NCI-H2171 (cell line): ENCODE results near the gene UNC119.
"Not testable (repeated sequence)": the region's sequence is repeated elsewhere in the genome, so short reads cannot be mapped to it uniquely, and the experiment has no call there.

Experiments used
- DNase-seq: peaks from one replicate; lab custom pipeline; 2025; lab: John Stamatoyannopoulos, UW

The UNC119 gene

GRCh38 chr17:28522281-28522680, 30.1 kb downstream of the UNC119 start:
- not testable (repeated sequence) for DNase-seq

GRCh38 chr17:28521311-28522085, 30.9 kb downstream of the UNC119 start:
- no peak for DNase-seq

- DNase-seq = no peak
Measured at GRCh38 chr17:28520687-28521086, 31.7 kb downstream of the UNC119 start.

- no peak for DNase-seq
Measured at GRCh38 chr17:28519236-28519635, 33.2 kb downstream of the UNC119 start.

GRCh38 chr17:28518578-28518977, 33.8 kb downstream of the UNC119 start:
- no peak for DNase-seq

- no peak for DNase-seq
Measured at GRCh38 chr17:28518132-28518531, 34.3 kb downstream of the UNC119 start.

- no peak for DNase-seq
Measured at GRCh38 chr17:28515518-28515917, 36.9 kb downstream of the UNC119 start.

- no peak for DNase-seq
Measured at GRCh38 chr17:28514561-28515002, 37.8 kb downstream of the UNC119 start.

GRCh38 chr17:28513476-28513875, 38.9 kb downstream of the UNC119 start:
- no peak for DNase-seq

GRCh38 chr17:28511858-28512461, 40.5 kb downstream of the UNC119 start:
- no peak for DNase-seq

GRCh38 chr17:28509789-28510188, 42.6 kb downstream of the UNC119 start:
- no peak for DNase-seq

GRCh38 chr17:28508211-28508724, 44.2 kb downstream of the UNC119 start:
- DNase-seq = peak; percentile 54

GRCh38 chr17:28507567-28508203, 44.7 kb downstream of the UNC119 start:
- DNase-seq = peak; percentile 64

GRCh38 chr17:28506763-28507487, 45.5 kb downstream of the UNC119 start:
- DNase-seq = no peak

- peak; percentile 61 for DNase-seq
Measured at GRCh38 chr17:28505986-28506665, 46.3 kb downstream of the UNC119 start, which contains the start of gene FOXN1. Gene FOXN1, plus strand, starts transcription at chr17:28506348. Its CDS starts 17,622 bp downstream, at chr17:28523970.

- DNase-seq = peak; percentile 51
Measured at GRCh38 chr17:28503420-28503819, 49.0 kb downstream of the UNC119 start.

- no peak for DNase-seq
Measured at GRCh38 chr17:28501421-28502284, 50.8 kb downstream of the UNC119 start.

GRCh38 chr17:28500712-28501379, 51.6 kb downstream of the UNC119 start:
- peak; percentile 72 for DNase-seq

GRCh38 chr17:28499684-28500357, 52.6 kb downstream of the UNC119 start:
- DNase-seq = no peak

- DNase-seq = no peak
Measured at GRCh38 chr17:28499364-28499664, 53.1 kb downstream of the UNC119 start.
